Measurements from ENCODE around the gene STAT3.

DNA sequence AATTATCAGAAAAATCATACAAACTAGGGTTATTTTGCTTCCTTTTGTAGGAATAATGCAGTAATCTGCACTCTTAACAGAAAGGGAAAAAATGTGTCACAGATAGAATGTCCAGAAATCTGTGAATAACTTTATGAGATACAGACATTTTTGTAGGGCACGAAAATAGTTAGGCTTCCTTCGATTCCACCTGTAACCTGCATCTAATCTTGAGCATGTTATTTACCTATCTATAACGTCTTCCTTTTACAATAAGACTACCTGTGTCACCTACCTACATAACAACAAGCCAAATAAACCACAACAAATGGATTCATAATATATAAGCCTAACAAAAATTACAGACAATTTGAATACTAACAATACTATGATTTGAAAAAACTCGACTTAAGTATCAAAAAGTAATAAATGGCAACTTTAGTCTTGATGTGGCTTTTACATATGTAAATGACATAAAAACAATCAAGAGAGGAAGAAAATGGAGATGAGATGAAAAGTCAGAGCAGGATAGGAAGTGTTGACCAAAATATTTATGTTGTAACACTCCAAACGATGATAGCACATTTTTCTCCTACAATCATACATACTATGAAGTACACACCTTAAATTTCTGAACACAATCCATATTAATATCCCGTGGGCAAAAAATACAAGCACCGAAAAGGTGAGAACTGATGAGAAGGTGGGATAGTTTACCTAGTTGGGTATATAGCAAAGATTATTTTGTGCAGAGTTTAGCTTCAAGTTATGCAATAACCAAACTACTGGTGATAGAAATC lies 114.6 kb downstream of the STAT3 start:
- TF ChIP-seq, protein P1, sequence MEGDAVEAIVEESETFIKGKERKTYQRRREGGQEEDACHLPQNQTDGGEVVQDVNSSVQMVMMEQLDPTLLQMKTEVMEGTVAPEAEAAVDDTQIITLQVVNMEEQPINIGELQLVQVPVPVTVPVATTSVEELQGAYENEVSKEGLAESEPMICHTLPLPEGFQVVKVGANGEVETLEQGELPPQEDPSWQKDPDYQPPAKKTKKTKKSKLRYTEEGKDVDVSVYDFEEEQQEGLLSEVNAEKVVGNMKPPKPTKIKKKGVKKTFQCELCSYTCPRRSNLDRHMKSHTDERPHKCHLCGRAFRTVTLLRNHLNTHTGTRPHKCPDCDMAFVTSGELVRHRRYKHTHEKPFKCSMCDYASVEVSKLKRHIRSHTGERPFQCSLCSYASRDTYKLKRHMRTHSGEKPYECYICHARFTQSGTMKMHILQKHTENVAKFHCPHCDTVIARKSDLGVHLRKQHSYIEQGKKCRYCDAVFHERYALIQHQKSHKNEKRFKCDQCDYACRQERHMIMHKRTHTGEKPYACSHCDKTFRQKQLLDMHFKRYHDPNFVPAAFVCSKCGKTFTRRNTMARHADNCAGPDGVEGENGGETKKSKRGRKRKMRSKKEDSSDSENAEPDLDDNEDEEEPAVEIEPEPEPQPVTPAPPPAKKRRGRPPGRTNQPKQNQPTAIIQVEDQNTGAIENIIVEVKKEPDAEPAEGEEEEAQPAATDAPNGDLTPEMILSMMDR (conservative IDR thresholded peaks at IDR 0.05; ENCODE audit: low read length) = no peak
- no peak for TF ChIP-seq EZH2phosphoT487 (IDR thresholded peaks at IDR 0.05; ENCODE audit: borderline replicate concordance, low read depth, low read length)
